Astrocyte (in vitro differentiated cells and primary cell): Measurements from ENCODE around the gene DLGAP5. TPM values are rescaled to one million over a fixed set of nuclear protein-coding genes. Genes with fewer than 3 reads are reported as not detected.

Experiments
- DNase-seq: peaks from one replicate; pipeline ENCODE4 v3.0.0-alpha.2; 2010; ENCODE audit warnings: low read depth
- FAIRE-seq: peaks from 2 replicates; lab custom pipeline; 2011; peaks lifted over from hg19 to GRCh38; lab: Jason Lieb, UNC
- H2AFZ ChIP-seq: 2 replicates; pipeline ENCODE4 v1.6.0; 2012; ENCODE audit warnings: low read depth, low read length, inconsistent platforms
- H3K27ac ChIP-seq: 2 replicates; pipeline ENCODE4 v1.5.1; 2011; ENCODE audit warnings: low read depth, low read length, inconsistent platforms
- H3K27me3 ChIP-seq: 2 replicates; pipeline ENCODE4 v1.6.0; 2011; ENCODE audit warnings: low read length, inconsistent platforms; ENCODE audit not compliant: insufficient read depth
- H3K36me3 ChIP-seq: 2 replicates; pipeline ENCODE4 v1.5.1; 2011; ENCODE audit warnings: low read length, inconsistent platforms; ENCODE audit not compliant: insufficient read depth
- H3K4me1 ChIP-seq: 2 replicates; pipeline ENCODE4 v1.5.1; 2011; ENCODE audit warnings: low read length, inconsistent platforms; ENCODE audit not compliant: insufficient read depth
- H3K4me2 ChIP-seq: 2 replicates; pipeline ENCODE4 v1.6.0; 2012; ENCODE audit warnings: low read length, inconsistent platforms
- H3K4me3 ChIP-seq: 2 replicates; pipeline ENCODE4 v1.5.1; 2011; ENCODE audit warnings: low read depth, mild to moderate bottlenecking, low read length, inconsistent platforms; ENCODE audit not compliant: insufficient read depth
- H3K79me2 ChIP-seq: 2 replicates; pipeline ENCODE4 v1.6.0; 2012; ENCODE audit warnings: mild to moderate bottlenecking, low read length, inconsistent platforms; ENCODE audit not compliant: insufficient read depth
- H3K9ac ChIP-seq: 2 replicates; pipeline ENCODE4 v1.6.0; 2012; ENCODE audit warnings: mild to moderate bottlenecking, low read length, inconsistent platforms
- H3K9me3 ChIP-seq: 2 replicates; pipeline ENCODE4 v1.5.1; 2012; ENCODE audit warnings: low read depth, mild to moderate bottlenecking, low read length, inconsistent platforms; ENCODE audit not compliant: insufficient read depth
- H4K20me1 ChIP-seq: 2 replicates; pipeline ENCODE4 v1.6.0; 2012; ENCODE audit warnings: low read length, inconsistent platforms; ENCODE audit not compliant: insufficient read depth
- H3K27ac Mint-ChIP-seq: one replicate; pipeline ENCODE4 v1.8.0; 2021; ENCODE audit warnings: mild to moderate bottlenecking, mixed read lengths; ENCODE audit not compliant: unreplicated experiment
- H3K27me3 Mint-ChIP-seq: one replicate; pipeline ENCODE4 v1.8.0; 2021; ENCODE audit warnings: low read depth, mixed read lengths; ENCODE audit not compliant: unreplicated experiment
- H3K36me3 Mint-ChIP-seq: one replicate; pipeline ENCODE4 v1.8.0; 2021; ENCODE audit warnings: low read depth, mixed read lengths; ENCODE audit not compliant: unreplicated experiment
- H3K4me1 Mint-ChIP-seq: one replicate; pipeline ENCODE4 v1.8.0; 2021; ENCODE audit warnings: low read depth, mixed read lengths; ENCODE audit not compliant: unreplicated experiment
- H3K4me3 Mint-ChIP-seq: one replicate; pipeline ENCODE4 v1.8.0; 2021; ENCODE audit warnings: mild to moderate bottlenecking, moderate library complexity, mixed read lengths; ENCODE audit not compliant: unreplicated experiment
- H3K9me3 Mint-ChIP-seq: one replicate; pipeline ENCODE4 v1.8.0; 2021; ENCODE audit warnings: mild to moderate bottlenecking, mixed read lengths; ENCODE audit not compliant: unreplicated experiment
- EZH2 ChIP-seq: IDR thresholded peaks from 2 replicates; pipeline ENCODE4 v1.6.1; 2012; ENCODE audit warnings: mild to moderate bottlenecking, low read length, inconsistent platforms; ENCODE audit not compliant: insufficient read depth
- total RNA-seq: library from RNA; stranded (reverse); gene quantifications from 2 replicates; pipeline ENCODE4 v1.2.1, GENCODE V29; 2021
- TF ChIP-seq, protein P1 (sequence below): IDR thresholded peaks from 2 replicates; pipeline ENCODE4 v1.5.1; 2011; ENCODE audit warnings: low read depth, mild to moderate bottlenecking, inconsistent platforms, low read length, moderate library complexity; ENCODE audit not compliant: insufficient read depth

The DLGAP5 gene
- total RNA-seq, 1 donor from 2014 or later: 5.4 TPM

DNA sequence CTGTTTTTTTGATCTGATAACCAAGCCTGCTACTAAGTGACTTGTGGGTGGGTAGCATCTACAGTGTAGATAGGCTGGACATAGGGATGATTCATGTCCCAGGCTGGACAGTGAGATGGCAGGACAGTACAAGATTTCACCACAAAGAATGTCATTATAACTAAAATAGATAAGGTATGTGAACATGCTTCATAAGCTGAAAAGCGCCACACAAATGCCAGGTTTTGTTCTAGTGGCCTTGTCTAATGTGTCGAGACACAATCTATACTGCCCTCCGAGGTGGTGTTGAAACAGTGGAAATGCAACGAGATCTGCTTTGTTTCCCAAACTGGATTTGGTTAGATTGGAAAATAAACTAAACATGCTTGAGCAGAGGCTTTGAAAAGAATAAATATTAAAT is 58.0 kb downstream of the DLGAP5 start:
- Mint-ChIP-seq H3K27ac (no peak overlapping the region), H3K4me1 (peaks cover 9% of the 10 kb centered on the region), H3K27me3 (peaks cover 3% of the 10 kb centered on the region), H3K9me3 (no peaks in the 10 kb centered on the region), H3K36me3 (peaks cover 2% of the 10 kb centered on the region), H3K4me3 (no peak overlapping the region)
- no peak overlapping the region for H2AFZ ChIP-seq
- no peaks in the 10 kb centered on the region for H3K27me3 ChIP-seq
- H3K4me1 ChIP-seq: peaks cover 28% of the 10 kb centered on the region
- no peak overlapping the region for H3K27ac ChIP-seq
- H3K9me3 ChIP-seq: no peaks in the 10 kb centered on the region
- H3K4me2 ChIP-seq: peak overlapping the region; percentile 3
- TF ChIP-seq, protein P1, sequence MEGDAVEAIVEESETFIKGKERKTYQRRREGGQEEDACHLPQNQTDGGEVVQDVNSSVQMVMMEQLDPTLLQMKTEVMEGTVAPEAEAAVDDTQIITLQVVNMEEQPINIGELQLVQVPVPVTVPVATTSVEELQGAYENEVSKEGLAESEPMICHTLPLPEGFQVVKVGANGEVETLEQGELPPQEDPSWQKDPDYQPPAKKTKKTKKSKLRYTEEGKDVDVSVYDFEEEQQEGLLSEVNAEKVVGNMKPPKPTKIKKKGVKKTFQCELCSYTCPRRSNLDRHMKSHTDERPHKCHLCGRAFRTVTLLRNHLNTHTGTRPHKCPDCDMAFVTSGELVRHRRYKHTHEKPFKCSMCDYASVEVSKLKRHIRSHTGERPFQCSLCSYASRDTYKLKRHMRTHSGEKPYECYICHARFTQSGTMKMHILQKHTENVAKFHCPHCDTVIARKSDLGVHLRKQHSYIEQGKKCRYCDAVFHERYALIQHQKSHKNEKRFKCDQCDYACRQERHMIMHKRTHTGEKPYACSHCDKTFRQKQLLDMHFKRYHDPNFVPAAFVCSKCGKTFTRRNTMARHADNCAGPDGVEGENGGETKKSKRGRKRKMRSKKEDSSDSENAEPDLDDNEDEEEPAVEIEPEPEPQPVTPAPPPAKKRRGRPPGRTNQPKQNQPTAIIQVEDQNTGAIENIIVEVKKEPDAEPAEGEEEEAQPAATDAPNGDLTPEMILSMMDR: peak; percentile 28
- TF ChIP-seq EZH2: no peak
- peaks cover 74% of the 10 kb centered on the region for H3K79me2 ChIP-seq
- DNase-seq: no peak
- no peak for FAIRE-seq
- H4K20me1 ChIP-seq: peaks cover 30% of the 10 kb centered on the region
- no peak overlapping the region for H3K9ac ChIP-seq
- H3K4me3 ChIP-seq: no peak overlapping the region
- no peaks in the 10 kb centered on the region for H3K36me3 ChIP-seq

- no peak for TF ChIP-seq EZH2
- TF ChIP-seq, protein P1: no peak
- DNase-seq: no peak
- peak overlapping the region; percentile 91 for H3K4me2 ChIP-seq
- H3K27me3 ChIP-seq: no peaks in the 10 kb centered on the region
- Mint-ChIP-seq H3K27me3 (peaks cover 5% of the 10 kb centered on the region), H3K9me3 (no peaks in the 10 kb centered on the region), H3K4me3 (peak overlapping the region; percentile 40), H3K36me3 (peaks cover 2% of the 10 kb centered on the region), H3K4me1 (peaks cover 14% of the 10 kb centered on the region), H3K27ac (no peak overlapping the region)
- no peak overlapping the region for H3K4me3 ChIP-seq
- H3K36me3 ChIP-seq: no peaks in the 10 kb centered on the region
- FAIRE-seq: peak; percentile 29
- no peak overlapping the region for H3K9ac ChIP-seq
- H2AFZ ChIP-seq: no peak overlapping the region
- H4K20me1 ChIP-seq: peaks cover 30% of the 10 kb centered on the region
- H3K9me3 ChIP-seq: no peaks in the 10 kb centered on the region
- H3K79me2 ChIP-seq: peaks cover 64% of the 10 kb centered on the region
- H3K27ac ChIP-seq: no peak overlapping the region
- H3K4me1 ChIP-seq: peaks cover 19% of the 10 kb centered on the region
Observed at GRCh38 chr14:55131370-55132137, 59.8 kb downstream of the DLGAP5 start.

DNA sequence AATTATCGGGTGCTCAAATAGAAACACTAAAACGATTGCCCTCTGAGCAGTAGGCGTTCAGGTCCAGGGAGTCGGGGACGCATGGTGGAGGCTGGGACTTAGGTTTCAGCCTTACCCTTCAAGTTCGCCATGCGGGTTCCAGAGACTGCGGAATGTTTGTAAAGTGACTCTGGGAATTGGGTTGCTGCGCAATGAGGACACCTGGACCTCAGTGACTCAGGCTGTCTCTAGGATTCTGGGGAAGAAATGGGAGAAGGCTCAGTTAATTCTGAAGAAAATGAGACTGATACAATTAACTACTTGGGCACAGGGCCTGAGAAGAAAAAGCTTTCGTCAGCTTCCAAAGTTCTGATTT is 61.2 kb downstream of the DLGAP5 start:
- H3K27me3 Mint-ChIP-seq: peaks cover 5% of the 10 kb centered on the region
- no peak for DNase-seq
- H3K79me2 ChIP-seq: peaks cover 51% of the 10 kb centered on the region

More for the DNA sequence above, 61.2 kb downstream of the DLGAP5 start:
- H3K9me3 Mint-ChIP-seq: no peaks in the 10 kb centered on the region
- H3K4me1 Mint-ChIP-seq: peaks cover 16% of the 10 kb centered on the region
- peak overlapping the region; percentile 87 for H3K4me3 Mint-ChIP-seq
- H3K9me3 ChIP-seq: no peaks in the 10 kb centered on the region
- no peaks in the 10 kb centered on the region for H3K36me3 ChIP-seq
- peak overlapping the region; percentile 91 for H3K4me2 ChIP-seq
- H3K36me3 Mint-ChIP-seq: peaks cover 2% of the 10 kb centered on the region
- no peak for FAIRE-seq
- H2AFZ ChIP-seq: peak overlapping the region; percentile 58
- peak overlapping the region; percentile 68 for H3K27ac Mint-ChIP-seq
- no peak for TF ChIP-seq EZH2
- TF ChIP-seq, protein P1: no peak
- H3K27me3 ChIP-seq: no peaks in the 10 kb centered on the region
- peak overlapping the region; percentile 91 for H3K9ac ChIP-seq
- H3K4me3 ChIP-seq: peak overlapping the region; percentile 76
- peaks cover 11% of the 10 kb centered on the region for H3K4me1 ChIP-seq
- H3K27ac ChIP-seq: peak overlapping the region; percentile 63
- peaks cover 25% of the 10 kb centered on the region for H4K20me1 ChIP-seq
